Measurements from ENCODE around the gene HORMAD2.

Gene HORMAD2

DNA sequence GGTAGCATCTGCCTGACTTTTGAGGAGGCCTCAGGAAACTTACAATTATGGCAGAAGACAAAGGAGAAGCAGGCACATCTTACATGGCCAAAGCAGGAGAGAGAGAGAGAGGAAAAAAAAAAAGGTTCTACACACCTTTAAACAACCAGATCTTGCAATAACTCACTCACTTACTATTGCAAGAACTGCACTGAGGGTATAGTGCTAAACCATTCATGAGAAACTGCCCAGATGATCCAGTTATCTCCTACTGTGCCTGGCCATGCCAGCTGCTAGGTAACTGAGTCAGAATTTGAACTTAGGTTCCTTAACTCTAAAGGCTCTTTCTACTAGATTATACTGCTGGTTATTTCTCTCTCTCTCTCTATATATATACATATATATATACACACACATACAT, 7.3 kb downstream of the HORMAD2 start:
- TF ChIP-seq, protein P1, sequence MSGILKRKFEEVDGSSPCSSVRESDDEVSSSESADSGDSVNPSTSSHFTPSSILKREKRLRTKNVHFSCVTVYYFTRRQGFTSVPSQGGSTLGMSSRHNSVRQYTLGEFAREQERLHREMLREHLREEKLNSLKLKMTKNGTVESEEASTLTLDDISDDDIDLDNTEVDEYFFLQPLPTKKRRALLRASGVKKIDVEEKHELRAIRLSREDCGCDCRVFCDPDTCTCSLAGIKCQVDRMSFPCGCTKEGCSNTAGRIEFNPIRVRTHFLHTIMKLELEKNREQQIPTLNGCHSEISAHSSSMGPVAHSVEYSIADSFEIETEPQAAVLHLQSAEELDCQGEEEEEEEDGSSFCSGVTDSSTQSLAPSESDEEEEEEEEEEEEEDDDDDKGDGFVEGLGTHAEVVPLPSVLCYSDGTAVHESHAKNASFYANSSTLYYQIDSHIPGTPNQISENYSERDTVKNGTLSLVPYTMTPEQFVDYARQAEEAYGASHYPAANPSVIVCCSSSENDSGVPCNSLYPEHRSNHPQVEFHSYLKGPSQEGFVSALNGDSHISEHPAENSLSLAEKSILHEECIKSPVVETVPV (CRISPR knock-in tag; IDR thresholded peaks at IDR 0.05): no peak
- TF ChIP-seq ZNF70 (CRISPR knock-in tag; IDR thresholded peaks at IDR 0.05): no peak
- no peak for ATAC-seq

DNA sequence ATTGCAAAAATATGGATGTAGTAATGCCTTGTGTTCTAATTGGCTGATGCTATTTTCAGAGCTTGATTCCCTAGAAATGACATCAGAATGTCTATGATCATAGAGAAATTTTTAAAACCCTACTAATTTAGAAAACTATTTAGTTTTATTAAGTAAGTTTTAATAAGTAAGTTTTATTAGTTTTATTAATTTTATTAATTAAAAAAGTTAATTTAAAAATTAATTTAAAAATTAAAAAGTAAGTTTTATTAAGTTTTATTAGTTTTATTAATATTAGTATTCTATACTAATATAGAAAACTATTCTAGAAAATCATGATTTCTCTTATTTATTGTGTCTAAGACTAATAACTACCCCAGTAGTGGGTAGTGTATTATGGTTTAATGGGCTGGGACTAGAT, 8.2 kb downstream of the HORMAD2 start:
- no peak for ATAC-seq
- no peak for TF ChIP-seq ZFP30 (CRISPR knock-in tag; IDR thresholded peaks at IDR 0.05)
- TF ChIP-seq CSDC2 (CRISPR knock-in tag; IDR thresholded peaks at IDR 0.05): no peak
- TF ChIP-seq ARNTL (CRISPR knock-in tag; IDR thresholded peaks at IDR 0.05; ENCODE audit: borderline replicate concordance, low read depth): no peak
- TF ChIP-seq GLIS3 (CRISPR knock-in tag; IDR thresholded peaks at IDR 0.05): no peak
- TF ChIP-seq BACH2 (CRISPR knock-in tag; IDR thresholded peaks at IDR 0.05; ENCODE audit: borderline replicate concordance): no peak
- TF ChIP-seq SNAI2 (CRISPR knock-in tag; IDR thresholded peaks at IDR 0.05): no peak
- TF ChIP-seq PPARA (CRISPR knock-in tag; IDR thresholded peaks at IDR 0.05; ENCODE audit: borderline replicate concordance): no peak
- TF ChIP-seq, protein P2, sequence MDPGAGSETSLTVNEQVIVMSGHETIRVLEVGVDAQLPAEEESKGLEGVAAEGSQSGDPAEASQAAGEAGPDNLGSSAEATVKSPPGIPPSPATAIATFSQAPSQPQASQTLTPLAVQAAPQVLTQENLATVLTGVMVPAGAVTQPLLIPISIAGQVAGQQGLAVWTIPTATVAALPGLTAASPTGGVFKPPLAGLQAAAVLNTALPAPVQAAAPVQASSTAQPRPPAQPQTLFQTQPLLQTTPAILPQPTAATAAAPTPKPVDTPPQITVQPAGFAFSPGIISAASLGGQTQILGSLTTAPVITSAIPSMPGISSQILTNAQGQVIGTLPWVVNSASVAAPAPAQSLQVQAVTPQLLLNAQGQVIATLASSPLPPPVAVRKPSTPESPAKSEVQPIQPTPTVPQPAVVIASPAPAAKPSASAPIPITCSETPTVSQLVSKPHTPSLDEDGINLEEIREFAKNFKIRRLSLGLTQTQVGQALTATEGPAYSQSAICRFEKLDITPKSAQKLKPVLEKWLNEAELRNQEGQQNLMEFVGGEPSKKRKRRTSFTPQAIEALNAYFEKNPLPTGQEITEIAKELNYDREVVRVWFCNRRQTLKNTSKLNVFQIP (CRISPR knock-in tag; IDR thresholded peaks at IDR 0.05; ENCODE audit: borderline replicate concordance, low read depth): no peak
- no peak for TF ChIP-seq ISL1 (CRISPR knock-in tag; IDR thresholded peaks at IDR 0.05)
- no peak for TF ChIP-seq ZC3H10 (CRISPR knock-in tag; IDR thresholded peaks at IDR 0.05)
- no peak for TF ChIP-seq ESRRG (CRISPR knock-in tag; IDR thresholded peaks at IDR 0.05)
- no peak for TF ChIP-seq OSR1 (CRISPR knock-in tag; IDR thresholded peaks at IDR 0.05)
- TF ChIP-seq, protein P3, sequence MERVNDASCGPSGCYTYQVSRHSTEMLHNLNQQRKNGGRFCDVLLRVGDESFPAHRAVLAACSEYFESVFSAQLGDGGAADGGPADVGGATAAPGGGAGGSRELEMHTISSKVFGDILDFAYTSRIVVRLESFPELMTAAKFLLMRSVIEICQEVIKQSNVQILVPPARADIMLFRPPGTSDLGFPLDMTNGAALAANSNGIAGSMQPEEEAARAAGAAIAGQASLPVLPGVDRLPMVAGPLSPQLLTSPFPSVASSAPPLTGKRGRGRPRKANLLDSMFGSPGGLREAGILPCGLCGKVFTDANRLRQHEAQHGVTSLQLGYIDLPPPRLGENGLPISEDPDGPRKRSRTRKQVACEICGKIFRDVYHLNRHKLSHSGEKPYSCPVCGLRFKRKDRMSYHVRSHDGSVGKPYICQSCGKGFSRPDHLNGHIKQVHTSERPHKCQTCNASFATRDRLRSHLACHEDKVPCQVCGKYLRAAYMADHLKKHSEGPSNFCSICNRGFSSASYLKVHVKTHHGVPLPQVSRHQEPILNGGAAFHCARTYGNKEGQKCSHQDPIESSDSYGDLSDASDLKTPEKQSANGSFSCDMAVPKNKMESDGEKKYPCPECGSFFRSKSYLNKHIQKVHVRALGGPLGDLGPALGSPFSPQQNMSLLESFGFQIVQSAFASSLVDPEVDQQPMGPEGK (CRISPR knock-in tag; IDR thresholded peaks at IDR 0.05; ENCODE audit: borderline replicate concordance): no peak
- no peak for TF ChIP-seq ZFP3 (CRISPR knock-in tag; IDR thresholded peaks at IDR 0.05)
- TF ChIP-seq, protein P4, sequence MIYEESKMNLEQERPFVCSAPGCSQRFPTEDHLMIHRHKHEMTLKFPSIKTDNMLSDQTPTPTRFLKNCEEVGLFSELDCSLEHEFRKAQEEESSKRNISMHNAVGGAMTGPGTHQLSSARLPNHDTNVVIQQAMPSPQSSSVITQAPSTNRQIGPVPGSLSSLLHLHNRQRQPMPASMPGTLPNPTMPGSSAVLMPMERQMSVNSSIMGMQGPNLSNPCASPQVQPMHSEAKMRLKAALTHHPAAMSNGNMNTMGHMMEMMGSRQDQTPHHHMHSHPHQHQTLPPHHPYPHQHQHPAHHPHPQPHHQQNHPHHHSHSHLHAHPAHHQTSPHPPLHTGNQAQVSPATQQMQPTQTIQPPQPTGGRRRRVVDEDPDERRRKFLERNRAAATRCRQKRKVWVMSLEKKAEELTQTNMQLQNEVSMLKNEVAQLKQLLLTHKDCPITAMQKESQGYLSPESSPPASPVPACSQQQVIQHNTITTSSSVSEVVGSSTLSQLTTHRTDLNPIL (CRISPR knock-in tag; IDR thresholded peaks at IDR 0.05; ENCODE audit: low read depth): no peak
- no peak for TF ChIP-seq TOX (CRISPR knock-in tag; IDR thresholded peaks at IDR 0.05; ENCODE audit: borderline replicate concordance)
- TF ChIP-seq, protein P1 (CRISPR knock-in tag; IDR thresholded peaks at IDR 0.05): no peak

DNA sequence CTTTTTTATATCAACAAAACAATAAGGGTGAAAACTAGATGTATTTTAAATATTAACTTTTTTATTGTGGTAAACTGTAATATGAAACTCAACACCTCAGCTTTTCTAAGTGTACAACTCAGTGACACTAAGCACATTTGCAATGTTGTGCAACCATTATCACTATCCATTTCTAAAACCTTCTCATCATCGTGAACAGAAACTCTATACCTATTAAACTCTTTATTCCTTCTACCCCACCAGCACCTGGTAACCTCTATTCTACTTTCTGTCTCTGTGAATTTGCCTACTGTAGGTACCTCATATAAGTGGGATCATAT, 9.4 kb downstream of the HORMAD2 start:
- no peak for ATAC-seq
- TF ChIP-seq ARNTL (CRISPR knock-in tag; IDR thresholded peaks at IDR 0.05; ENCODE audit: borderline replicate concordance, low read depth) (no peak), OSR1 (CRISPR knock-in tag; IDR thresholded peaks at IDR 0.05) (no peak), SNAI2 (CRISPR knock-in tag; IDR thresholded peaks at IDR 0.05) (no peak), GLIS3 (CRISPR knock-in tag; IDR thresholded peaks at IDR 0.05) (no peak), ZNF565 (CRISPR knock-in tag; conservative IDR thresholded peaks at IDR 0.05; ENCODE audit: low read depth) (no peak), ZFP30 (CRISPR knock-in tag; IDR thresholded peaks at IDR 0.05) (no peak)
- TF ChIP-seq, protein P2 (CRISPR knock-in tag; IDR thresholded peaks at IDR 0.05; ENCODE audit: borderline replicate concordance, low read depth): no peak
- TF ChIP-seq, protein P1 (CRISPR knock-in tag; IDR thresholded peaks at IDR 0.05): no peak
- TF ChIP-seq, protein P3 (CRISPR knock-in tag; IDR thresholded peaks at IDR 0.05; ENCODE audit: borderline replicate concordance): no peak
